Measurements from ENCODE around the gene AP5Z1.

DNA sequence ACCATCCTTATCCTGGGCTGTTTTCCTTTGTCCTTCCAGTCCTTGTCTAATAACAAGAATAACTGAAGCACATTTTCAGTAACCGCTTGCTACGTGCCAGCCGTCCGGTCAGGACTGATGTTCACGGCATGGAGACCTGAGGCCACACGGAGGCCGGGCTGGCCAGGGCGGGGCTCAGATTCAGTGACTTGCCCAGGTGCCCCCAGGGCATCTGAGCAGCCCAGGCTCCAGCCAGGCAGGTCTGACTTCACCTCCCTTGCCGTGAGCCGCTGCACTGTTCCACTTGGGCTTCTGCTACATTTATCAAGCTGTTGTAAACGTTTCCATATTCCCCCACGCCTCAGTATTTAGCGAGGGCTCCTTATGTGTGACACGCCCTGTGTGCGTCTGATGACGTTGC, 43.6 kb upstream of the AP5Z1 start:
- TF ChIP-seq, protein P1, sequence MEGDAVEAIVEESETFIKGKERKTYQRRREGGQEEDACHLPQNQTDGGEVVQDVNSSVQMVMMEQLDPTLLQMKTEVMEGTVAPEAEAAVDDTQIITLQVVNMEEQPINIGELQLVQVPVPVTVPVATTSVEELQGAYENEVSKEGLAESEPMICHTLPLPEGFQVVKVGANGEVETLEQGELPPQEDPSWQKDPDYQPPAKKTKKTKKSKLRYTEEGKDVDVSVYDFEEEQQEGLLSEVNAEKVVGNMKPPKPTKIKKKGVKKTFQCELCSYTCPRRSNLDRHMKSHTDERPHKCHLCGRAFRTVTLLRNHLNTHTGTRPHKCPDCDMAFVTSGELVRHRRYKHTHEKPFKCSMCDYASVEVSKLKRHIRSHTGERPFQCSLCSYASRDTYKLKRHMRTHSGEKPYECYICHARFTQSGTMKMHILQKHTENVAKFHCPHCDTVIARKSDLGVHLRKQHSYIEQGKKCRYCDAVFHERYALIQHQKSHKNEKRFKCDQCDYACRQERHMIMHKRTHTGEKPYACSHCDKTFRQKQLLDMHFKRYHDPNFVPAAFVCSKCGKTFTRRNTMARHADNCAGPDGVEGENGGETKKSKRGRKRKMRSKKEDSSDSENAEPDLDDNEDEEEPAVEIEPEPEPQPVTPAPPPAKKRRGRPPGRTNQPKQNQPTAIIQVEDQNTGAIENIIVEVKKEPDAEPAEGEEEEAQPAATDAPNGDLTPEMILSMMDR (IDR thresholded peaks at IDR 0.05; ENCODE audit: low read depth, low read length), result no peak
- no peak for TF ChIP-seq POLR2A (IDR thresholded peaks at IDR 0.05; ENCODE audit: extremely low read depth, insufficient read length)
- no peak for TF ChIP-seq MYC (IDR thresholded peaks at IDR 0.05; ENCODE audit: low read depth, low read length)

Measured in NB4 (cell line).